ENCODE measurements around the gene ZNF488.

ZNF488 gene

DNA sequence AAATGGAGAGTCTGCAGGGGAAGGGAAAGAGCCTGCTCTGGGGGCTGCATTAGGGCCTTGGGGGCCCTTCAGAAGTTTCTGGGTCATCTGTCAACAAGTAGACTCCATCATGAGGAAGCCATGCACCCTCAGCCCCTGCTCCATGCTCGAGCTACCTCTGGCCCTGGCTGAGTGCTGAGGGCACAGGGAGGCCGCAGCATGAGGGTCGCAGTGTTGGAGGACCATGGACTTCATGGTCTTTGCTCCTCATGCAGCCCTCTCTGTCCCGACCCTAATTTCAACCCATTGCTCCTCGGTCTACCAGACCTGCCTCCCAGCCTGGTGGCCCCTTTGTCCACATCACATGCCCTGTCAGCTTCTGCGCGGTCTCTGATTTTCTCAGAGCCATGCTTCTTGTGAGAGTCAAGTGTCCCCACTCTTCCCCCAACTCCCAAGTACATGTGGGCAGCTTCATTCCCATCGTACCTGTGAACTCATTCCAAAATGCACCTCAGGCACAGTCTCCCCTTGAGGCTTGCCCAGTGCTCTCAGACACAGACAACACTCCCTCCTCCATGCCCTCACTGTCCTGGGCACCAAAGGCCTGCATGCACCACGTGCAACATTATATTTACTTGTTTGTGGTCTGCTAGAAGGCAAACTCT is 14.7 kb downstream of the ZNF488 start:
- DNase-seq (ENCODE audit: low read depth), result no peak
- H3K4me3 ChIP-seq (ENCODE audit: low read depth, low read length), result no peak overlapping the region

DNA sequence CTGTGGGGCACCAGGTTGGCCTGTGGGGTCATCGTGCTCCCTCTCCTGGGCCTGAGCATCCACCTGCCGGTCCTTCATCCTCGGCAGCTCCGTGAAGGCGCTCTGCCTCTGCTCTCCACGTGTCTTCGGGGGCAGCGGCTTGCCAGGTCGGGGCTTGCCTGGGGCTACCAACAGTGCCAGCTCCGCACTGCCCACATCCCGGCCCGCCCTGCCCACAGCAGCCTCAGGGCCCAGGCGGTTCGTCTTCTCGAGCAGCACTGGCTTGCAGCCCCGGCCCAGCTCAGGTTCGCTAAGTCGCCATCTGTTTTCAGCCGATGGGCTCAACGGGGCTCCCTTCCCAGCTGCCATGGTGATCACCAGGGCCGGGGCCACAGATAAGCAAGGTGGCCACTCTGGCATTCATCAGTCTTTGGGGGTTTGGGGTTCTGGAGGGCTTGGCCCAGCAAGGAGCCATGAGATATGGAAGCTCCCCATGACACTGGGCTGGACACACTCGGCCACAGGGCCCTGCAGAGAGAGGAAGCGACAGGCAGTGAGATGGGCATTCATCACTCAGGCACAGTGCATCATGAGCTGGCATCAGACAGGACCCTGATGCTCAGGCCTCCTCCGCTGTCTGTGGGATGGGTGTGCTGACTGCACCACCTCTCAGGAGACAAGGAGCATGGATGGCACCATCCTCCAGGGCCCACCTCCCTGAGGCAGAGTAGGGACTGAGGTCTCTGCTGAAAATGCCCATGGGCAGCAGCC is 15.5 kb downstream of the ZNF488 start:
- no peak overlapping the region for H3K4me3 ChIP-seq (ENCODE audit: low read depth, low read length)
- no peak for DNase-seq (ENCODE audit: low read depth)

DNA sequence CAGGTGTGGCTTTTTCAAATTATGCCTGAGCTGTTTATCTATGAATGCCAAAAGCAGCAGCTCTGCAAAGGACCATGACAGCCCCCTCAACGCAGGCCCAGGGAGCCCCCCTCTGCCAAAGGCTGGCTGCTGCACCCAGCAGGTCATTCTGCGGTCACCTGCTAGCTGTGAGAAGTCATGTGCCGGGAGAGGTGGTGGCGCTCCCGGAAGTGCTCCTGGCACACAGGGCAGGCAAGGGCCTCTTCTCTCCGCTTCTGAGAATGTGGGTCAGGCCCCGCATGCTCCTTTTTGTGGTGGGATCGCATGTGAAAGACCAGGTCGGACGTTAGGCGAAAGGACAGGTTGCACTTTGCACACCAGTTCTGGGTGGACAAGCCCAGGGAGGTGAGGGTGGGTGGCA is 16.4 kb downstream of the ZNF488 start:
- no peak for DNase-seq (ENCODE audit: low read depth)
- H3K4me3 ChIP-seq (ENCODE audit: low read depth, low read length), result no peak overlapping the region

- no peak overlapping the region for H3K4me3 ChIP-seq (ENCODE audit: low read depth, low read length)
- no peak for DNase-seq (ENCODE audit: low read depth)
Observed at GRCh38 chr10:47366731-47367460, 17.2 kb downstream of the ZNF488 start.

DNA sequence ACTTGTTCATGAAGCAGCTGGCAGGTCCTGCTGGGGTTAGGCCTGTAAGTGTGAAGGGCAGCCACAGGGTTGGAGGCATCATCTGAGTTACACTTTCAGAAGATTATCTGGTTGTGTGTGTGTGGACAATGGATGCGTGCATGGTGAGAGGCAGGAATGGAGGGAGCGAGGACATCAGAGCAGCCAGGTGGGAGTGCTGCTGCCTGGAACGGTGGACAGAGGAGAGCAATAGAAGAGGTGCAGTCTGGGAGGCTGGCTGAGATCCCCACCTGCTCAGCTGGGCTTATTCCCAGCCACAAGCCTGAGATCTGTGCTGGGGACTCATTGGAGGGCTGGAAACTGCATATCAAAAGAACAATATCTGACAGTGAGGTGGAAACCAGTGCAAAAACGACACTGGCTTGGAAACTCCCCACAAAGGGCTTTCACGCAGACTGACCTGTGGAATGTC is 17.9 kb downstream of the ZNF488 start:
- DNase-seq (ENCODE audit: low read depth), result no peak
- H3K4me3 ChIP-seq (ENCODE audit: low read depth, low read length), result no peak overlapping the region

DNA sequence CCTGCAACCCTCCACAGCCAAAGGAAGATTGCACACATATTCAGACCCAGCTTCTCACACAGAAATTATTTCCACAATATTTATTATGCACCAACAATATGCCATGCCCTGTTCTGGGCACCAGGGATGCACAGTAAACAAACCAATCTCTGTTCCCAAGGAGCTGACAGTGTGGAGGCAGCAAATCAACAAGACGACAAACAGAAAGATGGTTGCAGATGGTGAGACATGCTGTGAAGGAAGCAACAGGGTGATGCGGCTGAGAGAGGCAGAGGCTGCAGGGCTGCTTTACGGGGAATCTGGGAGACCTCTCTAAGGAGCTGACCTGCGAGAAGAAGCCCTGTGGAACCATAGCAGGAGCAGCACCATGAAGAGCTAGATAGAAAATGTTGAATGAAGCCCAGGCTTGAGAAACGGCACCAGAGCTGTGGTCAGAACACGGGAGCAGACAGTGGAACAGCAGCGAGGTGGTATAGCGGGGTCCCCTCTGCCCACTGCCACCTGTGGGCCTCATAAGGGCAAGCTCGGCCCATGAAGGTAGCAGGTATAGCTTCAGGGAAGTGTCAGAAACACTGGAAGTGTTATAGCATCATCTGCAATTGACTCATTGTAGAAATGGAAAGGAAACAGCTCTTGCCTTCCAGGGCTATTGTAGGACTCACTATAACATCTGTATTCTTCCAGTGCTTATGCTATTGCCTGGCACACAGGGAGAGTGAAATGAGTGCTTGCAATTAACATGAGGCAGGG is 18.5 kb downstream of the ZNF488 start:
- no peak for DNase-seq (ENCODE audit: low read depth)

GRCh38 chr10:47364911-47365310 is 19.2 kb downstream of the ZNF488 start:
- H3K4me3 ChIP-seq (ENCODE audit: low read depth, low read length), result no peak overlapping the region
- no peak for DNase-seq (ENCODE audit: low read depth)

More for the DNA sequence above, 18.5 kb downstream of the ZNF488 start:
- no peak overlapping the region for H3K4me3 ChIP-seq (ENCODE audit: low read depth, low read length)

DNA sequence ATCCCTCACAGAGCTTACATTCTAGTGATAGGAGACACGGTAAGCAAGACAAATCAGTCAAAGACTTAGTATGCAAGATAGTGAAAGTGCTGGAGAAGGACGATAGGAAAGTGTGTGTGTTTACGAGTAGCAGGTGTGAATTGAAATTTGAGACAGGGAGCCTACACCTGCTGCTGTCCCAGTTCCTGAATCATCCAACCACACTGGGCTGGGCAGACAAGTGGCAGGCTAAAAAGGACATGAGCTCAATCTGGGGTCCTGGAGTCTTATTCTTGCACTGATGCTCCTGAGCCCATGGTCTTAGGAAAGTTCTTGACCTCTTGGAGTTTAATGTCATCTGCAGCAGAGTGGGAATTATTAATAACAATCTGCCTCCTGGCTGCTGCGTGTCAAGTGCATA is 19.7 kb downstream of the ZNF488 start:
- no peak for DNase-seq (ENCODE audit: low read depth)
- H3K4me3 ChIP-seq (ENCODE audit: low read depth, low read length), result no peak overlapping the region

- no peak for DNase-seq (ENCODE audit: low read depth)
- H3K4me3 ChIP-seq (ENCODE audit: low read depth, low read length), result no peak overlapping the region
Observed at GRCh38 chr10:47363781-47364180, 20.3 kb downstream of the ZNF488 start.

GRCh38 chr10:47362199-47362598 is 21.9 kb downstream of the ZNF488 start:
- DNase-seq (ENCODE audit: low read depth), result no peak

DNA sequence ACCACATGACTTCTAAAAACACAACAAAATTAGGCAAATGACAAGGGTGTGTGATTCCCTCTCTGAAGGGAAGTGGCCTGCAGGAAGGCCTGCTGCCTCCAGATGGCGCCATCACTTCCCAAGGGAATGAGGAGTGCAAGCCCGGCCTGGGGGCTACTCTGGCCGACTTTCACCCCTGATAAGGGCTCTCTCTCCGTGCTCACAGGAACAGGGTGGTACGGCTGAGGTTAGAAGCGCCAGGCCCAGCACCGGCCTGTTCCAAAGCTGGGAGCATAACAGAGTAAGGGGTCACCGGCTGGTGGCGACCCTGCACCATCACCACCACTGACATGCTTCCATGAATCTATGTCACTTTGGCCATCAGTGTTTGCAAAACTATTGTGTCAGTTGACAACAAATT is 22.8 kb downstream of the ZNF488 start:
- H3K4me3 ChIP-seq (ENCODE audit: low read depth, low read length), result no peak overlapping the region
- no peak for DNase-seq (ENCODE audit: low read depth)

More at GRCh38 chr10:47362199-47362598, 21.9 kb downstream of the ZNF488 start:
- H3K4me3 ChIP-seq (ENCODE audit: low read depth, low read length), result no peak overlapping the region

- DNase-seq (ENCODE audit: low read depth), result no peak
- H3K4me3 ChIP-seq (ENCODE audit: low read depth, low read length), result no peak overlapping the region
Observed at GRCh38 chr10:47360419-47361040, 23.6 kb downstream of the ZNF488 start.

DNA sequence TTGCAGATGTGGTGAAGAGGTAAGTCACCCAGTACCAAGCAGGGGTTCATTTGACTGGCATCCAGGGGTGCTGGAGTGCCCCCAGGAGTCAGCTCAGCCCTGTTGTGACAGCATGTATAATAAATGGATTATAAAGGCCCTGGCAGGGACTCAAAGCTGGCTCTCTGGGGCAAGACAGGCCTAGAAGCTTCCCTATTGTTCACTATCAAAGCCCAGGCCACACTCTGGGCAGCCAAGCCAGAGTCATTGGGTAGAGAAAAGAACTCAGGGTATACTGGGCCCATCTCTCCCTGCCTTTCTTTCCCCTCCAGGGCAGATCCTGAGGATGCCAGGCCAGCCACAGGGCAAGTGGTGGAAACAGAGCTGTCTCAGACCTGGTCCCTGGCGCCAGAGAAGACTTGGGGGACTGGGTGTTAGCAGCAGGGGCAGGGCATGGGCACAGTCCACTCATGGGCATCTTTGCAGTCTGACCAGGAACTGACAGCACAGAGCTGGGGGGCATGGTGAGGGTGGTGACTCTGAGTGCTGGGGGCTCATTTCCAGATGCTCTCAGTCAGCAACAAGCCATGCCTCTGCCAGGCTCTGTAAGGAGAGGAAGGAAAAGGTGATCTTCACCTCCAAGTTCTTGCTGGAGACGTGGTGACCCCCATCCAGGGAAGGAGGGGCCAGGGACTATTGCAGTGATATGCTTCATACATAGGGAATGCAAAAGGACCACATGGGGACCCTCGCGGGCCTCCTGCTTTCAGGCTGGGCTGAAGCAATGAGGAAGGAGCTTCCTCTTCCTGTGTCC is 24.3 kb downstream of the ZNF488 start:
- no peak overlapping the region for H3K4me3 ChIP-seq (ENCODE audit: low read depth, low read length)
- DNase-seq (ENCODE audit: low read depth), result no peak

GRCh38 chr10:47359101-47359500 is 25.0 kb downstream of the ZNF488 start:
- DNase-seq (ENCODE audit: low read depth), result no peak
- H3K4me3 ChIP-seq (ENCODE audit: low read depth, low read length), result no peak overlapping the region

- no peak overlapping the region for H3K4me3 ChIP-seq (ENCODE audit: low read depth, low read length)
- no peak for DNase-seq (ENCODE audit: low read depth)
Observed at GRCh38 chr10:47358457-47358856, 25.6 kb downstream of the ZNF488 start.

- no peak overlapping the region for H3K4me3 ChIP-seq (ENCODE audit: low read depth, low read length)
- DNase-seq (ENCODE audit: low read depth), result no peak
Observed at GRCh38 chr10:47357911-47358310, 26.2 kb downstream of the ZNF488 start.

- DNase-seq (ENCODE audit: low read depth), result no peak
- no peak overlapping the region for H3K4me3 ChIP-seq (ENCODE audit: low read depth, low read length)
Observed at GRCh38 chr10:47357131-47357582, 26.9 kb downstream of the ZNF488 start.

- H3K4me3 ChIP-seq (ENCODE audit: low read depth, low read length), result no peak overlapping the region
- DNase-seq (ENCODE audit: low read depth), result no peak
Observed at GRCh38 chr10:47356708-47357107, 27.4 kb downstream of the ZNF488 start.

Measured in skeletal muscle cell (primary cell).